Uterus (tissue), 4 donors: ENCODE measurements around the gene E2F6. TPM values are rescaled to one million over a fixed set of nuclear protein-coding genes. Genes with fewer than 3 reads are reported as not detected.
A peak's percentile ranks its signal among the peaks of the same experiment; 100 is the strongest.
"Not testable (repeated sequence)": the region's sequence is repeated elsewhere in the genome, so short reads cannot be mapped to it uniquely, and the experiment has no call there.

ENCODE experiments used
- DNase-seq, 2 donors: peaks; one replicate each; pipeline ENCODE4 v3.0.0-alpha.2; 2019 to 2020
- H3K27ac ChIP-seq, 2 donors: fragments of 200-600 bp; sonication (generic); 1 replicate in 1 of 2; 2 replicates in 1 of 2; pipeline ENCODE4 v1.5.1; 2016 to 2018
- H3K27me3 ChIP-seq, 2 donors: fragments of 200-600 bp; sonication (generic); one replicate each; pipeline ENCODE4 v1.5.1; 2018 to 2019; ENCODE audit warnings: control low read depth in 1 of 2
- H3K36me3 ChIP-seq, 2 donors: fragments of 200-600 bp; sonication (generic); one replicate each; pipeline ENCODE4 v1.5.1; 2019; ENCODE audit warnings: control low read depth in 1 of 2
- H3K4me1 ChIP-seq, 2 donors: fragments of 200-600 bp; sonication (generic); one replicate each; pipeline ENCODE4 v1.5.1; 2018 to 2019; ENCODE audit warnings: control low read depth in 1 of 2
- H3K4me3 ChIP-seq, 2 donors: fragments of 200-600 bp; sonication (generic); 1 replicate in 1 of 2; 2 replicates in 1 of 2; pipeline ENCODE4 v1.5.1; 2018 to 2019; ENCODE audit warnings: mild to moderate bottlenecking in 1 of 2
- H3K9me3 ChIP-seq, 2 donors: fragments of 200-600 bp; sonication (generic); one replicate each; pipeline ENCODE4 v1.5.1; 2019; ENCODE audit warnings: control low read depth in 1 of 2
- POLR2A ChIP-seq, 2 donors: fragments of 450-650 bp; IDR thresholded peaks; one replicate each; pipeline ENCODE4 v1.6.1; 2016; ENCODE audit warnings: antibody characterized with exemption in 2 of 2, mild to moderate bottlenecking in 1 of 2, moderate library complexity in 1 of 2
- intact Hi-C: fragments of 100-400 bp; cut with DNase I; formaldehyde crosslinking; loops from one replicate; pipeline ENCODE4 v1.15.1; 2023; ENCODE audit warnings: low total_unique reads
- total RNA-seq, 4 donors: library from RNA; depleted of rRNA in 3 of 4; stranded (reverse); fragments of >200 nt in 3 of 4; gene quantifications; one replicate each; pipeline versions ENCODE4 v1.1.0 to v1.2.4, GENCODE V29; 2014 to 2023
- TF ChIP-seq, protein P1 (sequence below), 4 experiments: fragments of 200-600 bp in 2 of 4; fragments of 450-650 bp in 2 of 4; sonication (generic) in 2 of 4; IDR thresholded peaks; one replicate each; pipeline ENCODE4 v1.5.1; 2016 to 2019; ENCODE audit warnings: antibody characterized with exemption in 4 of 4, mild to moderate bottlenecking in 2 of 4, moderate library complexity in 1 of 4
- donor health status: DM: yes; HTN: yes; CAD: no.

The E2F6 gene
- total RNA-seq, 4 donors from 2014 or later, result 10.2 to 25.0 (median 20.7) TPM

DNA sequence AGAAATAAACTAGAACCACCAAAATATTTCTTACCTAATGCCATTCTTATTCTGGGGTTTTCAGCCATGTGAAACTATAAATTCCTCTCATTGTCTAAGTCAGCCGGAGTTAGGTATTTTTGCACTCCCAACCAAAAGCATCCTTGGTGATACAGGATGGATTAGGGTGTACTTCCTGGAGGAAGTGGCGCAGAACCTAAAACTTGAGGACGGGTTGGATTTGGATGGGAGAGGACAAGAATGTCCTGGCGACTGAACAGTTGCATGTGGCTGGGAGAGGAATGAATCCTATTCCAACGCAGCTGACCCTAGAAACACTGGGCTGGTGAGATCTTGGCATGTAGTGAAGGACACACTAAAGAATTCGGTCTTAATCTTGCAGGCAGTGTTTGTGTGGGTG lies 58.5 kb downstream of the E2F6 start:
- no peak for DNase-seq
- TF ChIP-seq, protein P1, sequence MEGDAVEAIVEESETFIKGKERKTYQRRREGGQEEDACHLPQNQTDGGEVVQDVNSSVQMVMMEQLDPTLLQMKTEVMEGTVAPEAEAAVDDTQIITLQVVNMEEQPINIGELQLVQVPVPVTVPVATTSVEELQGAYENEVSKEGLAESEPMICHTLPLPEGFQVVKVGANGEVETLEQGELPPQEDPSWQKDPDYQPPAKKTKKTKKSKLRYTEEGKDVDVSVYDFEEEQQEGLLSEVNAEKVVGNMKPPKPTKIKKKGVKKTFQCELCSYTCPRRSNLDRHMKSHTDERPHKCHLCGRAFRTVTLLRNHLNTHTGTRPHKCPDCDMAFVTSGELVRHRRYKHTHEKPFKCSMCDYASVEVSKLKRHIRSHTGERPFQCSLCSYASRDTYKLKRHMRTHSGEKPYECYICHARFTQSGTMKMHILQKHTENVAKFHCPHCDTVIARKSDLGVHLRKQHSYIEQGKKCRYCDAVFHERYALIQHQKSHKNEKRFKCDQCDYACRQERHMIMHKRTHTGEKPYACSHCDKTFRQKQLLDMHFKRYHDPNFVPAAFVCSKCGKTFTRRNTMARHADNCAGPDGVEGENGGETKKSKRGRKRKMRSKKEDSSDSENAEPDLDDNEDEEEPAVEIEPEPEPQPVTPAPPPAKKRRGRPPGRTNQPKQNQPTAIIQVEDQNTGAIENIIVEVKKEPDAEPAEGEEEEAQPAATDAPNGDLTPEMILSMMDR (IDR thresholded peaks at IDR 0.05), result no peak
- no peak for TF ChIP-seq POLR2A (IDR thresholded peaks at IDR 0.05)
- Histone ChIP-seq H3K4me1 (peaks cover 4 to 6% of the 10 kb centered on the region in 2 donors), H3K36me3 (no peaks in the 10 kb centered on the region), H3K27ac (peak overlapping the region; percentile 80 to 87), H3K4me3 (no peak overlapping the region), H3K27me3 (no peaks in the 10 kb centered on the region), H3K9me3 (no peaks in the 10 kb centered on the region)
- intact Hi-C loops, result no loop called here

DNA sequence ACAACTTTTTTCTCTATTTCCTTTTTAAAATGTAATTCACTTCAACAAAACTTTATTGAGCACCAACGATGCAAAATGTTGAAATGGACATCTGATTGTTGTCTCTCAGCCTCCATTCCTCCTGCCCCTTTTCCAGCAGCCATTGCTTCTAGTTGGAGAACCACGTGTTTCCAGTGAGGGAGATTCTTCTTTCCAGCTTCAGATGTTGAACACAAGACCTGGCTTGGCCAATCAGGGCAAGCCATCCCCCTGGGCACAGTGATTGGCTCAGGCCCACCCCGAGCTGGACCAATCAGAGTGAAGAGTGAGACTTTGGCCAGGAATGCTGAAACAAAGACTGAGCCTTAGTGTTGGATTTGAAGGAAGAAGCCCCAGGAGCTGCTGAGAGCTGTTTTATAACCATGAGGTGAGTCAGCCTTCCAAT lies 59.0 kb downstream of the E2F6 start:
- H3K27ac ChIP-seq, result peak overlapping the region; percentile 80 to 87
- intact Hi-C loops, result no loop called here
- H3K4me1 ChIP-seq, result peaks cover 0 to 6% of the 10 kb centered on the region in 2 donors
- peak overlapping the region in 1 of 2 donors; percentile 3 for H3K4me3 ChIP-seq
- H3K27me3 ChIP-seq, result no peaks in the 10 kb centered on the region
- peak; percentile 75 to 78 for DNase-seq
- TF ChIP-seq, protein P1 (IDR thresholded peaks at IDR 0.05), result no peak
- TF ChIP-seq POLR2A (IDR thresholded peaks at IDR 0.05), result peak in 1 of 2 donors; percentile 28
- H3K36me3 ChIP-seq, result no peaks in the 10 kb centered on the region
- no peaks in the 10 kb centered on the region for H3K9me3 ChIP-seq

GRCh38 chr2:11406267-11406957 lies 59.5 kb downstream of the E2F6 start:
- DNase-seq, result peak in 1 of 2 donors; percentile 35
- Histone ChIP-seq H3K36me3 (no peaks in the 10 kb centered on the region), H3K4me3 (peak overlapping the region in 1 of 2 donors; percentile 3), H3K9me3 (no peaks in the 10 kb centered on the region), H3K27ac (peak overlapping the region; percentile 80 to 87), H3K27me3 (no peaks in the 10 kb centered on the region), H3K4me1 (peaks cover 0 to 6% of the 10 kb centered on the region in 2 donors)
- intact Hi-C loops, result no loop called here
- TF ChIP-seq POLR2A (IDR thresholded peaks at IDR 0.05), result no peak
- TF ChIP-seq, protein P1 (IDR thresholded peaks at IDR 0.05), result no peak

DNA sequence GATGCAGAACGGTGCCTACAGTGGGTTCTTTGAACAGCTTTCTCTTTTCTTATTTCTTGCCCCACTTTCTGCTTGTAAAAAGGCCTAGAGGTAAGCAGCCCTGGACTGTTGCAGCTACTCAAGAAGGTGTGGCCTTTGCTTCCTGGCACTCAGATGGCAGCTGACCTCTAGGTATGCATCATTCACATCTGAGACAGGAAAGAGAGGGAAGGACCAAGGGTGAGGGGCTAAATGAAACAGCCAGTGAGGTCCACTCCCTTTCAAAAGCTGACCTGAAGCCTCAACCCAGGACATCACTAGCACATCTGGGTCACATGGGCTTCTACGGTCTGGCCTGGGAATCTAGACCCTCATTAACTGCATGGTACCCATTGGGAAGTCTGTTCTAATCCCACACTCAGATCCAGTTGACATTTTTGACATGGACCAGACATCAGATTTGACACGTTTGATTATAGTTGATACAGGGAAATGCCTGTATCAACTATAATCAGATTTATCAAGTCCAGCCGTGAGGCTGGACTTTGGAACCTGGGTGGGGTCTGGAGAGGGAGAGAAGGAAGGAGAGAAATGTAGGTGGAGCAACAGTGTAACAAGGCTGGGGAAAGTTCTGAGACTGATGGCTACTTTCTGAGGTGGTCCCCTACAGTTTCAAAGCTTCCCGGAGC lies 60.2 kb downstream of the E2F6 start:
- intact Hi-C loops, result no loop called here
- no peaks in the 10 kb centered on the region for H3K36me3 ChIP-seq
- DNase-seq, result no peak
- H3K27me3 ChIP-seq, result no peaks in the 10 kb centered on the region
- TF ChIP-seq POLR2A (IDR thresholded peaks at IDR 0.05), result no peak
- TF ChIP-seq, protein P1 (IDR thresholded peaks at IDR 0.05), result no peak
- H3K27ac ChIP-seq, result peak overlapping the region; percentile 80 to 87
- H3K4me3 ChIP-seq, result no peak overlapping the region
- H3K9me3 ChIP-seq, result no peaks in the 10 kb centered on the region
- peaks cover 0 to 6% of the 10 kb centered on the region in 2 donors for H3K4me1 ChIP-seq

DNA sequence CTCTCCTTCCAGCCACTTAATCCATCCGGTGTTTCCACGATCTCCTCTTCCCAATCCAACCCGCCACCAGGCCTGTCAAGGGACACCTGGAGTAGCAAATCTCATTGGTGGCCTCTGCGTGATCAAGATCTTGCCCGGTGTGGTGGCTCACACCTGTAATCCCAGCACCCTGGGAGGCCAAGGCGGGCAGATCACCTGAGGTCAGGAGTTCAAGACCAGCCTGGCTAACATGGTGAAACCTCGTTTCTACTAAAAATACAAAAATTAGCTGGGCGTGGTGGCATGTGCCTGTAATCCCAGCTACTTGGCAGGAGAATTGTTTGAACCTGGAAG lies 60.9 kb downstream of the E2F6 start:
- H3K4me3 ChIP-seq, H3K36me3 ChIP-seq, H3K4me1 ChIP-seq, H3K9me3 ChIP-seq, intact Hi-C loops, DNase-seq, H3K27me3 ChIP-seq: not testable (repeated sequence)
- peak overlapping the region; percentile 80 to 87 for H3K27ac ChIP-seq
